GM12878 (cell line): ENCODE results near the gene FOXI3. TPM values are rescaled to one million over a fixed set of nuclear protein-coding genes. Genes with fewer than 3 reads are reported as not detected.

ENCODE experiments used
- ATAC-seq: fragments of 200-7000 bp; cut with Tn5 transposase; 3 replicates; pipeline ENCODE4 v1.9.1; 2020; ENCODE audit warnings: mild to moderate bottlenecking, moderate library complexity
- Bru-seq: library from RNA; stranded (reverse); fragments of 400-500 nt; gene quantifications from one replicate; lab custom pipeline; 2021; lab: Mats Ljungman, UMichigan
- BruChase-seq, 2 experiments: library from RNA; stranded (reverse); fragments of 400-500 nt; gene quantifications; one replicate each; lab custom pipeline; 2021; lab: Mats Ljungman, UMichigan
- BruUV-seq: library from RNA; stranded (reverse); fragments of 400-500 nt; replicated peaks from 2 replicates; lab custom pipeline; 2021; lab: Mats Ljungman, UMichigan
- CTCF ChIA-PET: fragments of 300-600 bp; sonication (Branson Sonifier 250); formaldehyde crosslinking; extraction: SDS; loops from one replicate; lab custom pipeline; 2021; ENCODE audit warnings: inconsistent platforms; lab: Yijun Ruan, JAX
- POLR2A ChIA-PET: fragments of 350-600 bp; formaldehyde crosslinking; extraction: SDS; loops from one replicate; lab custom pipeline; 2021; ENCODE audit warnings: inconsistent platforms; lab: Charles Lee
- RAD21 ChIA-PET: fragments of 300-600 bp; sonication (Branson Sonifier 250); formaldehyde crosslinking; loops from one replicate; lab custom pipeline; 2023; ENCODE audit warnings: antibody characterized with exemption; ENCODE audit not compliant: unreplicated experiment; lab: Charles Lee
- SMC1A ChIA-PET: fragments of 300-600 bp; sonication (Branson Sonifier 250); formaldehyde crosslinking; loops from one replicate; lab custom pipeline; 2023; ENCODE audit not compliant: unreplicated experiment, uncharacterized antibody; lab: Charles Lee
- DNase-seq: peaks from one replicate; pipeline ENCODE4 v3.0.0-alpha.2; 2011; ENCODE audit warnings: low read depth, low spot score
- FAIRE-seq: peaks from 3 replicates; lab custom pipeline; 2011; peaks lifted over from hg19 to GRCh38; lab: Jason Lieb, UNC
- H2AFZ ChIP-seq: 2 replicates; pipeline ENCODE4 v1.6.0; 2011; ENCODE audit warnings: low read depth, low read length, control low read depth; ENCODE audit not compliant: control insufficient read depth
- H3K27ac ChIP-seq: 2 replicates; pipeline ENCODE4 v1.5.1; 2011; ENCODE audit warnings: control low read depth; ENCODE audit not compliant: control insufficient read depth, insufficient read depth
- H3K27me3 ChIP-seq, 2 experiments: replicated peaks in 1 of 2; 2 replicates each; pipeline versions ENCODE4 v1.6.0 to v1.6.1; 2011; ENCODE audit warnings: low read length in 1 of 2; ENCODE audit not compliant: control insufficient read depth in 2 of 2, insufficient read depth in 2 of 2
- H3K36me3 ChIP-seq, 2 experiments: 2 replicates each; pipeline ENCODE4 v1.5.1; 2011; ENCODE audit warnings: low read length in 1 of 2; ENCODE audit not compliant: control insufficient read depth in 2 of 2, insufficient read depth in 2 of 2
- H3K4me1 ChIP-seq: 2 replicates; pipeline ENCODE4 v1.6.1; 2011; ENCODE audit warnings: mild to moderate bottlenecking, low read length, moderate library complexity, mixed read lengths; ENCODE audit not compliant: control insufficient read depth, insufficient read depth
- H3K4me2 ChIP-seq: 2 replicates; pipeline ENCODE4 v1.6.0; 2011; ENCODE audit warnings: control low read depth; ENCODE audit not compliant: control insufficient read depth, insufficient read depth
- H3K4me3 ChIP-seq: fragments of 200-600 bp; sonication (generic); 2 replicates; pipeline ENCODE4 v1.5.1; 2016
- H3K79me2 ChIP-seq: 2 replicates; pipeline ENCODE4 v1.6.0; 2011; ENCODE audit warnings: low read length; ENCODE audit not compliant: control insufficient read depth, insufficient read depth
- H3K9ac ChIP-seq: 2 replicates; pipeline ENCODE4 v1.8.0; 2011; ENCODE audit warnings: low read length, control low read depth, mixed read lengths; ENCODE audit not compliant: control insufficient read depth, insufficient read depth
- H3K9me3 ChIP-seq: replicated peaks from 3 replicates; pipeline ENCODE4 v1.5.1; 2011; ENCODE audit warnings: mild to moderate bottlenecking, low read length; ENCODE audit not compliant: control insufficient read depth, insufficient read depth
- H4K20me1 ChIP-seq: 2 replicates; pipeline ENCODE4 v1.6.0; 2011; ENCODE audit not compliant: control insufficient read depth, insufficient read depth
- CBFB ChIP-seq: IDR thresholded peaks from 2 replicates; pipeline ENCODE4 v1.6.1; 2016; ENCODE audit warnings: antibody characterized with exemption, low read depth
- FOXK2 ChIP-seq: fragments of 450-650 bp; IDR thresholded peaks from 2 replicates; pipeline ENCODE4 v1.6.1; 2017; ENCODE audit warnings: mild to moderate bottlenecking, moderate library complexity
- HDAC2 ChIP-seq: fragments of 200-600 bp; sonication (generic); IDR thresholded peaks from 2 replicates; pipeline ENCODE4 v1.6.1; 2017
- NR2F1 ChIP-seq: fragments of 450-650 bp; conservative IDR thresholded peaks from 2 replicates; pipeline ENCODE4 v1.6.1; 2017; ENCODE audit warnings: mild to moderate bottlenecking
- SUZ12 ChIP-seq: fragments of 200-600 bp; sonication (generic); IDR thresholded peaks from one replicate; pipeline ENCODE4 v1.6.1; 2018; ENCODE audit warnings: antibody characterized with exemption, mild to moderate bottlenecking; ENCODE audit not compliant: unreplicated experiment
- TCF7 ChIP-seq: IDR thresholded peaks from 2 replicates; pipeline ENCODE4 v1.6.1; 2014; ENCODE audit warnings: antibody characterized with exemption, borderline replicate concordance
- ZNF207 ChIP-seq: fragments of 450-650 bp; IDR thresholded peaks from 2 replicates; pipeline ENCODE4 v1.6.1; 2014; ENCODE audit warnings: antibody characterized with exemption, mild to moderate bottlenecking, borderline replicate concordance
- WGBS: methylation state at CpG from one replicate; pipeline ENCODE4 v1.1.6; 2016; ENCODE audit warnings: low lambda C conversion rate; ENCODE audit not compliant: insufficient replicate concordance, insufficient coverage; ENCODE audit errors: missing lambda C conversion rate; 5-methylcytosine and 5-hydroxymethylcytosine counted together
- in situ Hi-C: fragments of 300-500 bp; cut with MboI; formaldehyde crosslinking; loops from 9 replicates; pipeline ENCODE4 v1.14.3; 2018; ENCODE audit warnings: mixed read lengths
- intact Hi-C: fragments of 100-400 bp; cut with micrococcal nuclease; formaldehyde crosslinking; loops from one replicate; pipeline ENCODE4 v1.14.2; 2022; ENCODE audit not compliant: unreplicated experiment
- long read RNA-seq, 2 experiments: library from polyadenylated mRNA; unstranded; transcript quantifications; one replicate each; pipeline ENCODE4 v2.0.0, GENCODE V29; 2019 to 2020
- polyA minus RNA-seq, 3 experiments: library from RNA; depleted of rRNA, polyadenylated mRNA; stranded (reverse); fragments of >200 nt; gene quantifications; 2 replicates each; pipeline ENCODE4 v1.2.3, GENCODE V29; 2011
- polyA plus RNA-seq, 11 experiments: library from polyadenylated mRNA; depleted of rRNA in 4 of 11; unstranded in 6 of 11; stranded (reverse) in 5 of 11; fragments of >200 nt; fragmentation: Nextera tagmentation in 4 of 11; fragmentation: Illumina TruSeq in 1 of 11; extraction: Ambion mirVana in 4 of 11; extraction: Trizol in 1 of 11; gene quantifications; 1 replicate in 1 of 11; 2 replicates in 10 of 11; pipeline versions ENCODE4 v1.2.1 to v1.2.3, GENCODE V29; 2011 to 2016; ENCODE audit warnings: inconsistent platforms in 2 of 11, missing spikeins in 2 of 11, low read depth in 1 of 11
- total RNA-seq, 4 experiments: library from RNA; depleted of rRNA in 3 of 4; stranded (reverse); fragments of >200 nt in 3 of 4; fragmentation: Illumina TruSeq in 1 of 4; extraction: Trizol in 1 of 4; gene quantifications; 2 replicates each; pipeline versions ENCODE4 v1.2.1 to v1.2.3, GENCODE V29; 2013 to 2021
- TF ChIP-seq, protein P1 (sequence below): fragments of 450-650 bp; IDR thresholded peaks from 2 replicates; pipeline ENCODE4 v1.6.1; 2016; ENCODE audit warnings: mild to moderate bottlenecking

Gene FOXI3
- not detected in 2 replicates for total RNA-seq (2013; cell fraction: nucleolus; rRNA removed)
- total RNA-seq (2014; rRNA removed) (not detected in 2 replicates), total RNA-seq (2014; rRNA removed; fragmentation: Illumina TruSeq; extraction: Trizol) (not detected in 2 replicates), total RNA-seq (2021) (not detected in 2 replicates), polyA plus RNA-seq (2011; rRNA removed) (not detected in 2 replicates), polyA plus RNA-seq (2014; fragmentation: Illumina TruSeq; extraction: Trizol) (not detected in 2 replicates), polyA plus RNA-seq (2014; fragmentation: Nextera tagmentation; extraction: Ambion mirVana) (not detected), polyA plus RNA-seq (2014; rRNA removed) (not detected in 2 replicates), polyA plus RNA-seq (2016; fragmentation: Nextera tagmentation; extraction: Ambion mirVana) (not detected), polyA minus RNA-seq (2011; rRNA and poly(A)+ RNA removed) (not detected in 2 replicates), Bru-seq, nascent RNA (not detected), BruChase-seq, experiment 1, labeled RNA remaining after a 6-hour chase (not detected), BruChase-seq, experiment 2, labeled RNA remaining after a 2-hour chase (not detected)
- polyA plus RNA-seq (2011; ENCODE audit: low read depth), result not detected
- not detected in 2 replicates for polyA plus RNA-seq (2011; cell fraction: cytosol; rRNA removed)
- polyA plus RNA-seq (2011; cell fraction: nucleus; rRNA removed), result not detected in 2 replicates
- polyA plus RNA-seq (2012), result not detected in 2 replicates
- polyA minus RNA-seq (2011; cell fraction: cytosol; rRNA and poly(A)+ RNA removed), result not detected in 2 replicates
- polyA minus RNA-seq (2011; cell fraction: nucleus; rRNA and poly(A)+ RNA removed), result not detected in 2 replicates
- long read RNA-seq, experiment 1, result 0 reads
- long read RNA-seq, experiment 2, result 0 reads

DNA sequence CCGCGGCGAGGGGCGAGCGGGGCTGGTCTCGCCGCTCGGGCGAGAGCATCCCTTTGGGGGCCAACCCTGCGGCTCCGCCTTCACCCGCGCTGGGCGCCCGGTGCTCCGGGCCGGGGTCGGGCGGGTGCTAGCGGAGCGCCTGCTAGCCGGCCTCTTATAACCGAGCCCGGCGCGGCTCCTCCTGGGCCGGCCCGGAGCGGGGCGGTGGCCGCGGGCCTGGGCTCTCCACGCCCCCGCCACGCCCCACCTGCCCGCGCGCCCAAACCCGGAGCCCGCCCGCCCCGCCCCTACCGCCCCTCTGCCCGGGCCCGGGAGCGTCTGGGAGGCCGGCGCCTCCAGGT is at the start of gene FOXI3:
TSS of gene FOXI3 (minus strand) at position 129 of the 341 bp plus-strand sequence. CDS start 158 bp downstream, outside the sequence.
- Histone ChIP-seq H3K36me3 (no peaks in the 10 kb centered on the region), H3K27me3 (peaks cover 4 to 12% of the 10 kb centered on the region in 2 experiments), H4K20me1 (no peaks in the 10 kb centered on the region), H3K79me2 (no peaks in the 10 kb centered on the region), H3K4me2 (peak within 1 kb of the TSS; percentile 57; the same call in 1 of the 2 replicates), H3K9ac (no peak within 1 kb of the TSS), H3K4me3 (no peak within 1 kb of the TSS), H2AFZ (no peak within 1 kb of the TSS), H3K4me1 (no peaks in the 10 kb centered on the region), H3K9me3 (no peaks in the 10 kb centered on the region), H3K27ac (no peak within 1 kb of the TSS)
- CTCF ChIA-PET, result no interaction called here
- intact Hi-C loops (loop anchor here (10.0 kb wide), 1 partner anchor 212 kb away; no protein-coding TSS in a partner anchor), in situ Hi-C loops (no loop called here)
- ATAC-seq (peak; percentile 29; the same call in 2 of the 3 replicates), FAIRE-seq (no peak), DNase-seq (no peak)
- RAD21 ChIA-PET, result no interaction called here
- POLR2A ChIA-PET, result no interaction called here
- WGBS, result 0% methylated on average over 20 of the region's 48 CpGs
- SMC1A ChIA-PET, result no interaction called here
- BruUV-seq, result no TSS peak
- TF ChIP-seq ZNF207, result no peak
- TF ChIP-seq TCF7, result no peak
- TF ChIP-seq FOXK2, result no peak
- peak; percentile 88 for TF ChIP-seq SUZ12
- TF ChIP-seq HDAC2, result no peak
- TF ChIP-seq CBFB, result no peak
- TF ChIP-seq NR2F1, result no peak
- TF ChIP-seq, protein P1, sequence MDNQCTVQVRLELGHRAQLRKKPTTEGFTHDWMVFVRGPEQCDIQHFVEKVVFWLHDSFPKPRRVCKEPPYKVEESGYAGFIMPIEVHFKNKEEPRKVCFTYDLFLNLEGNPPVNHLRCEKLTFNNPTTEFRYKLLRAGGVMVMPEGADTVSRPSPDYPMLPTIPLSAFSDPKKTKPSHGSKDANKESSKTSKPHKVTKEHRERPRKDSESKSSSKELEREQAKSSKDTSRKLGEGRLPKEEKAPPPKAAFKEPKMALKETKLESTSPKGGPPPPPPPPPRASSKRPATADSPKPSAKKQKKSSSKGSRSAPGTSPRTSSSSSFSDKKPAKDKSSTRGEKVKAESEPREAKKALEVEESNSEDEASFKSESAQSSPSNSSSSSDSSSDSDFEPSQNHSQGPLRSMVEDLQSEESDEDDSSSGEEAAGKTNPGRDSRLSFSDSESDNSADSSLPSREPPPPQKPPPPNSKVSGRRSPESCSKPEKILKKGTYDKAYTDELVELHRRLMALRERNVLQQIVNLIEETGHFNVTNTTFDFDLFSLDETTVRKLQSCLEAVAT, result no peak
